Common myeloid progenitor, CD34-positive (primary cell): ENCODE data around the gene HESX1.

ENCODE experiments used
- CTCF ChIA-PET: fragments of 350-600 bp; sonication (Branson Sonifier 250); formaldehyde crosslinking; loops from one replicate; lab custom pipeline; 2021; ENCODE audit warnings: antibody characterized with exemption; lab: Charles Lee
- POLR2A ChIA-PET: fragments of 350-600 bp; sonication (Branson Sonifier 250); formaldehyde crosslinking; loops from one replicate; lab custom pipeline; 2021; ENCODE audit warnings: antibody characterized with exemption; lab: Charles Lee
- DNase-seq, 3 donors: peaks; one replicate each; pipeline versions ENCODE4 v3.0.0 to v3.0.0-alpha.2; 2013
- H3K27ac ChIP-seq, 2 experiments: 1 replicate in 1 of 2; 2 replicates in 1 of 2; pipeline ENCODE4 v1.7.0; 2013; ENCODE audit warnings: inconsistent platforms in 2 of 2, low read length in 2 of 2, mild to moderate bottlenecking in 2 of 2, low read depth in 1 of 2, moderate library complexity in 1 of 2; ENCODE audit not compliant: severe bottlenecking in 2 of 2, insufficient read depth in 1 of 2, poor library complexity in 1 of 2
- H3K27me3 ChIP-seq, 5 experiments: replicated peaks in 2 of 5; 1 replicate in 3 of 5; 2 replicates in 2 of 5; pipeline versions ENCODE4 v1.6.1 to v1.7.0; 2013; ENCODE audit warnings: low read length in 4 of 5, mild to moderate bottlenecking in 2 of 5, moderate library complexity in 2 of 5, inconsistent platforms in 1 of 5; ENCODE audit not compliant: insufficient read depth in 5 of 5, control insufficient read depth in 4 of 5
- H3K36me3 ChIP-seq, 4 experiments: 1 replicate in 2 of 4; 2 replicates in 2 of 4; pipeline versions ENCODE4 v1.6.1 to v1.7.0; 2013; ENCODE audit warnings: low read length in 3 of 4, control low read depth in 1 of 4, mild to moderate bottlenecking in 1 of 4; ENCODE audit not compliant: control insufficient read depth in 4 of 4, insufficient read depth in 4 of 4
- H3K4me1 ChIP-seq, 4 experiments: 1 replicate in 3 of 4; 2 replicates in 1 of 4; pipeline versions ENCODE4 v1.6.1 to v1.7.1; 2013; ENCODE audit warnings: low read length in 3 of 4, mild to moderate bottlenecking in 3 of 4, control low read depth in 1 of 4, inconsistent platforms in 1 of 4, moderate library complexity in 1 of 4; ENCODE audit not compliant: control insufficient read depth in 4 of 4, insufficient read depth in 4 of 4; ENCODE audit errors: control extremely low read depth in 1 of 4
- H3K4me3 ChIP-seq, 7 experiments: 1 replicate in 4 of 7; 2 replicates in 3 of 7; pipeline versions ENCODE4 v1.5.1 to v1.7.0; 2013; ENCODE audit warnings: mild to moderate bottlenecking in 7 of 7, low read length in 6 of 7, moderate library complexity in 6 of 7, inconsistent platforms in 2 of 7, low read depth in 2 of 7, control low read depth in 1 of 7; ENCODE audit not compliant: insufficient read depth in 4 of 7, control insufficient read depth in 1 of 7; ENCODE audit errors: extremely low read depth in 1 of 7
- H3K9me3 ChIP-seq, 5 experiments: 1 replicate in 4 of 5; 2 replicates in 1 of 5; pipeline versions ENCODE4 v1.6.1 to v1.7.1; 2013; ENCODE audit warnings: low read length in 4 of 5, mild to moderate bottlenecking in 2 of 5, inconsistent platforms in 1 of 5, low read depth in 1 of 5, moderate library complexity in 1 of 5; ENCODE audit not compliant: control insufficient read depth in 4 of 5, insufficient read depth in 2 of 5; ENCODE audit errors: control extremely low read depth in 1 of 5
- WGBS: methylation state at CpG from one replicate; pipeline ENCODE4 v1.1.5; 2013; ENCODE audit not compliant: insufficient coverage; 5-methylcytosine and 5-hydroxymethylcytosine counted together

Gene HESX1

GRCh38 chr3:57227204-57227929 lies 27.6 kb upstream of the HESX1 start, which contains the start of gene APPL1:
TSS of gene APPL1 (plus strand) at chr3:57227729. CDS start at chr3:57227884, 155 bp downstream.
- Histone ChIP-seq H3K27me3 (no peaks in the 10 kb centered on the region), H3K27ac (peak within 1 kb of the TSS; percentile 58 to 81), H3K4me3 (peak within 1 kb of the TSS; percentile 77 to 97 (median 89)), H3K4me1 (peaks cover 3 to 46% (median 27%) of the 10 kb centered on the region in 4 experiments), H3K36me3 (peaks cover 0 to 2% (median 0%) of the 10 kb centered on the region in 4 experiments), H3K9me3 (no peaks in the 10 kb centered on the region)
- ChIA-PET POLR2A (interaction anchor here (0.6 kb wide), 1 partner anchor 990 kb away, joined by 4 read pairs; no protein-coding TSS in a partner anchor), CTCF (no interaction called here)
- DNase-seq, result peak; percentile 90 to 92 (median 91)
- WGBS, result under 1% methylated on average over 61 of the region's 71 CpGs

DNA sequence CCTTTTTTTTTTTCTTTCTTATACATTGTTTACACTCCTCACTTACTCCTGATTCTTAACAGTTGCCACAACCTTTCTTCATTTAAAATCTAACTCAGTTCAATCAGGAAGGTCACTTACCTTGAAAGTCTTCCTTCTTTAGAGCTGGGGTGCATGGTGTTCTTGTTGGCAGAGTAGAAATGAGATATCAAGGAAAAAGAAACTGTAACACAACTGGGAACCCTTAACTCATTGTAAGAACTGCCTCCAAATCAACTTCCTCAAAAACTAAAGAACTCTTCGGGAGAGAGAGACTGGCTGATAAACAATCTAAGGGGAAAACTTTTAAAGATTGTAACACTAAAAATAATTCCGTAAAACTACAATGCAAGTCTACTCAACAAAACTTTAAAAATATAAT lies 26.4 kb upstream of the HESX1 start:
- Histone ChIP-seq H3K4me3 (peak overlapping the region in 5 of 7 experiments; percentile 4 to 97 (median 27)), H3K27ac (peak overlapping the region in 1 of 2 experiments; percentile 81), H3K36me3 (no peaks in the 10 kb centered on the region), H3K9me3 (no peaks in the 10 kb centered on the region), H3K27me3 (no peaks in the 10 kb centered on the region), H3K4me1 (peaks cover 3 to 44% (median 27%) of the 10 kb centered on the region in 4 experiments)
- no CpG with 5 or more reads among the region's 2 CpGs for WGBS
- ChIA-PET POLR2A (no interaction called here), CTCF (interaction anchor here (0.8 to 1.3 kb wide), 2 partner anchors 17 to 55 kb away, joined by 3 read pairs; no protein-coding TSS in a partner anchor)
- DNase-seq, result peak in 2 of 3 donors; percentile 42 to 56

GRCh38 chr3:57224856-57225255 lies 25.1 kb upstream of the HESX1 start:
- H3K36me3 ChIP-seq, result no peaks in the 10 kb centered on the region
- 20% methylated on average over 1 of the region's 4 CpGs for WGBS
- H3K9me3 ChIP-seq, result no peaks in the 10 kb centered on the region
- CTCF ChIA-PET, result no interaction called here
- no peak for DNase-seq
- peak overlapping the region in 1 of 7 experiments; percentile 4 for H3K4me3 ChIP-seq
- H3K4me1 ChIP-seq, result peaks cover 3 to 40% (median 25%) of the 10 kb centered on the region in 4 experiments
- H3K27me3 ChIP-seq, result no peaks in the 10 kb centered on the region
- POLR2A ChIA-PET, result no interaction called here
- no peak overlapping the region for H3K27ac ChIP-seq

DNA sequence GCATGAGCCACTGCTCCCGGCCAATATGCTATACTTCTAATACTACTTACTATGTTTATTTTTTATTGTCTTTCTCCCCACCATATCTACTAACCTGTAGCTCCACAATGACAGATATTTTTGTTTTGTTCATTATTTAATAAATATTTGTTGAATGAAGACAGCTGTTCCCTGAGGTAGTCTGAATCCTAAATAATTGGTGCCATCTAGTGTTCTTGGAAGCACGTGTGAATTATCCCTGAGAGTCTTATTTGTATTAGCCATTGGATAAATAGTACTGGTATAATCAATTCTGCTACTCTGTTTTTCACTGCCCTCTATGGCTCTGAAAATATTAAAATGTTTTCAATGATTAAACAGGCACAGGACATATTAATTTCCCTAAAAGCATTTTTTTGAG lies 22.1 kb upstream of the HESX1 start:
- WGBS, result no CpG with 5 or more reads among the region's 2 CpGs
- Histone ChIP-seq H3K4me1 (peaks cover 0 to 22% (median 12%) of the 10 kb centered on the region in 4 experiments), H3K27me3 (no peaks in the 10 kb centered on the region), H3K36me3 (no peaks in the 10 kb centered on the region), H3K27ac (no peak overlapping the region), H3K4me3 (no peak overlapping the region), H3K9me3 (no peaks in the 10 kb centered on the region)
- ChIA-PET CTCF (interaction anchor here (1.0 to 1.6 kb wide), 7 partner anchors 10 to 226 kb away, joined by 3 to 5 read pairs (median 3); partner anchors contain the start of gene HESX1), POLR2A (no interaction called here)
- DNase-seq, result no peak

DNA sequence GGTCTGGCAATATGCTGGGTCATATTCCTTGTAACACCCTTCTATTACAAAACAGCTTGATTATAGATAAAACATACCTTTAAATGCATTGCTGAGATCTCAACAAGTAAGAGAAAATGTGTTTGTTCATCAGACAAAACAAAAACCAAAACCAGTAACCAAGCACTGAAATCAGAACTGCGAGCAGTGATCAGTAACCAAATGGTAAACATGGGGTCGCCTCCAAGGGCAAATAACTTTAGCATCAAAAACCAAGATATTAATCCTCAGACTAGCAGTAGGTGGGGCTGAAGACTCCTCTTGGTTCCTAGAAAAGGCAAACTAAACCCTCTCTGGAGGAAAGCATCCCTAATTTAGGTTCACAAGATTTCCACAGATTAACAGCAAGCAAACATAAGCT lies 6.6 kb upstream of the HESX1 start:
- 80% methylated on average over 1 of the region's 2 CpGs for WGBS
- H3K27me3 ChIP-seq, result no peaks in the 10 kb centered on the region
- no peaks in the 10 kb centered on the region for H3K4me1 ChIP-seq
- no peaks in the 10 kb centered on the region for H3K9me3 ChIP-seq
- DNase-seq, result no peak
- no peak overlapping the region for H3K27ac ChIP-seq
- H3K4me3 ChIP-seq, result no peak overlapping the region
- ChIA-PET POLR2A (interaction anchor here (0.7 kb wide), 1 partner anchor 47 kb away, joined by 4 read pairs; no protein-coding TSS in a partner anchor), CTCF (interaction anchor here (1.1 kb wide), 1 partner anchor 9 kb away, joined by 3 read pairs; no protein-coding TSS in a partner anchor)
- H3K36me3 ChIP-seq, result no peaks in the 10 kb centered on the region

DNA sequence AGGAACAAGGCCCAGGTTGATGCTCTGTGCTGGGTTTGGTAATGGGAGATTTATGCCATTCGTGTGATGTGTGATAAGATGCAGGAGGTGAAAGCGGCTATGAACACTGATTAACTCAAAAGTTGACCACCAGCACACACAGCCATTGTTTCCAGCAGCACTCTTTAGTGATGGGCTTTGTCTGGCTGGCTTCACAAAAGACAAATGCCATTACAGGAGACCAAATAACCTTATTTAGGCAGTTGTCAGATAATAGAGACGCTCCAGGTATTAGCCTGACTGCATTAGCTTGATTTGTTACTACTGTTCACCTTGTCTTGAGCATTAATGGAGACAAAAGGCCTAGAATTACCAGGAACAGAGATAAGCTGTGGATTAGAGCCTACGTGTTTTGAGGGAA lies 5.1 kb downstream of the HESX1 start:
- H3K36me3 ChIP-seq, result no peaks in the 10 kb centered on the region
- H3K27me3 ChIP-seq, result no peaks in the 10 kb centered on the region
- H3K4me1 ChIP-seq, result peaks cover 0 to 1% (median under 1%) of the 10 kb centered on the region in 4 experiments
- H3K27ac ChIP-seq, result no peak overlapping the region
- ChIA-PET POLR2A (no interaction called here), CTCF (interaction anchor here (1.2 kb wide), 1 partner anchor 8 kb away, joined by 4 read pairs; no protein-coding TSS in a partner anchor)
- no peak for DNase-seq
- no peaks in the 10 kb centered on the region for H3K9me3 ChIP-seq
- 100% methylated on average over 1 of the region's 4 CpGs for WGBS
- H3K4me3 ChIP-seq, result no peak overlapping the region

GRCh38 chr3:57192028-57192427 lies 7.8 kb downstream of the HESX1 start:
- WGBS, result 100% methylated on average over 1 of the region's 3 CpGs
- no peaks in the 10 kb centered on the region for H3K4me1 ChIP-seq
- no peak for DNase-seq
- H3K9me3 ChIP-seq, result no peaks in the 10 kb centered on the region
- H3K27ac ChIP-seq, result no peak overlapping the region
- H3K4me3 ChIP-seq, result no peak overlapping the region
- ChIA-PET CTCF (interaction anchor here (0.6 to 1.3 kb wide), 2 partner anchors 29 to 159 kb away, joined by 3 read pairs; no protein-coding TSS in a partner anchor), POLR2A (no interaction called here)
- H3K27me3 ChIP-seq, result no peaks in the 10 kb centered on the region
- no peaks in the 10 kb centered on the region for H3K36me3 ChIP-seq
